OCI-LY3 (cell line): Measurements from ENCODE around the gene SLC17A6.

Experiments
- H2AFZ ChIP-seq: fragments of 200-600, 300-600 bp; shearing (Covaris generic); 2 replicates; pipeline ENCODE4 v1.6.0; 2014; ENCODE audit warnings: antibody characterized with exemption, low read depth, low read length
- H3K27ac ChIP-seq: fragments of 200-600, 300-600 bp; sonication (generic); 2 replicates; pipeline ENCODE4 v1.5.1; 2014; ENCODE audit warnings: mild to moderate bottlenecking, low read length, moderate library complexity, mixed read lengths
- H3K27me3 ChIP-seq: fragments of 200-600, 300-600 bp; sonication (generic); 2 replicates; pipeline ENCODE4 v1.6.1; 2014; ENCODE audit warnings: low read depth, low read length, mixed read lengths
- H3K36me3 ChIP-seq: fragments of 200-600, 300-600 bp; sonication (generic); replicated peaks from 2 replicates; pipeline ENCODE3; 2014; ENCODE audit warnings: low read depth, low read length, mixed read lengths
- H3K4me1 ChIP-seq: fragments of 300-600, 200-600 bp; sonication (generic); 2 replicates; pipeline ENCODE4 v1.6.1; 2014; ENCODE audit warnings: low read length, mixed read lengths
- H3K4me2 ChIP-seq: fragments of 200-600, 300-600 bp; sonication (generic); 2 replicates; pipeline ENCODE4 v1.6.1; 2014; ENCODE audit warnings: low read length, mixed read lengths
- H3K4me3 ChIP-seq: fragments of 300-600, 200-600 bp; sonication (generic); 2 replicates; pipeline ENCODE4 v1.5.1; 2014; ENCODE audit warnings: antibody characterized with exemption, mild to moderate bottlenecking, low read length, moderate library complexity
- H3K79me2 ChIP-seq: fragments of 300-600, 200-600 bp; shearing (Covaris generic); 2 replicates; pipeline ENCODE4 v1.6.1; 2014; ENCODE audit warnings: mild to moderate bottlenecking, low read length, mixed read lengths
- H3K9ac ChIP-seq: fragments of 300-600, 200-600 bp; shearing (Covaris generic); 2 replicates; pipeline ENCODE4 v1.6.0; 2014; ENCODE audit warnings: mild to moderate bottlenecking, low read length, moderate library complexity
- H3K9me3 ChIP-seq: fragments of 200-600, 300-600 bp; shearing (Covaris generic); 2 replicates; pipeline ENCODE4 v1.6.1; 2014; ENCODE audit warnings: low read length, mixed read lengths; ENCODE audit not compliant: insufficient read depth
- H4K20me1 ChIP-seq: fragments of 200-600, 300-600 bp; sonication (generic); 2 replicates; pipeline ENCODE4 v1.6.1; 2016; ENCODE audit warnings: low read length, mixed read lengths; ENCODE audit not compliant: insufficient read depth
- EZH2phosphoT487 ChIP-seq: fragments of 200-600 bp; shearing (Covaris generic); IDR thresholded peaks from 2 replicates; pipeline ENCODE4 v1.6.1; 2018; ENCODE audit warnings: antibody characterized with exemption, mixed run types, low read depth
- TF ChIP-seq, protein P1 (sequence below): fragments of 200-600, 300-600 bp; sonication (generic); IDR thresholded peaks from 2 replicates; pipeline ENCODE4 v1.5.1; 2014; ENCODE audit warnings: antibody characterized with exemption, low read length, low read depth

SLC17A6 gene

GRCh38 chr11:22389526-22390282, 51.5 kb downstream of the SLC17A6 start:
- Histone ChIP-seq H3K4me2 (no peak overlapping the region), H2AFZ (no peak overlapping the region), H3K27ac (no peak overlapping the region), H3K9ac (no peak overlapping the region), H4K20me1 (no peaks in the 10 kb centered on the region), H3K9me3 (no peaks in the 10 kb centered on the region), H3K36me3 (no peaks in the 10 kb centered on the region), H3K4me3 (no peak overlapping the region), H3K4me1 (no peaks in the 10 kb centered on the region), H3K27me3 (no peaks in the 10 kb centered on the region), H3K79me2 (no peaks in the 10 kb centered on the region)
- no peak for TF ChIP-seq EZH2phosphoT487
- TF ChIP-seq, protein P1, sequence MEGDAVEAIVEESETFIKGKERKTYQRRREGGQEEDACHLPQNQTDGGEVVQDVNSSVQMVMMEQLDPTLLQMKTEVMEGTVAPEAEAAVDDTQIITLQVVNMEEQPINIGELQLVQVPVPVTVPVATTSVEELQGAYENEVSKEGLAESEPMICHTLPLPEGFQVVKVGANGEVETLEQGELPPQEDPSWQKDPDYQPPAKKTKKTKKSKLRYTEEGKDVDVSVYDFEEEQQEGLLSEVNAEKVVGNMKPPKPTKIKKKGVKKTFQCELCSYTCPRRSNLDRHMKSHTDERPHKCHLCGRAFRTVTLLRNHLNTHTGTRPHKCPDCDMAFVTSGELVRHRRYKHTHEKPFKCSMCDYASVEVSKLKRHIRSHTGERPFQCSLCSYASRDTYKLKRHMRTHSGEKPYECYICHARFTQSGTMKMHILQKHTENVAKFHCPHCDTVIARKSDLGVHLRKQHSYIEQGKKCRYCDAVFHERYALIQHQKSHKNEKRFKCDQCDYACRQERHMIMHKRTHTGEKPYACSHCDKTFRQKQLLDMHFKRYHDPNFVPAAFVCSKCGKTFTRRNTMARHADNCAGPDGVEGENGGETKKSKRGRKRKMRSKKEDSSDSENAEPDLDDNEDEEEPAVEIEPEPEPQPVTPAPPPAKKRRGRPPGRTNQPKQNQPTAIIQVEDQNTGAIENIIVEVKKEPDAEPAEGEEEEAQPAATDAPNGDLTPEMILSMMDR = no peak

DNA sequence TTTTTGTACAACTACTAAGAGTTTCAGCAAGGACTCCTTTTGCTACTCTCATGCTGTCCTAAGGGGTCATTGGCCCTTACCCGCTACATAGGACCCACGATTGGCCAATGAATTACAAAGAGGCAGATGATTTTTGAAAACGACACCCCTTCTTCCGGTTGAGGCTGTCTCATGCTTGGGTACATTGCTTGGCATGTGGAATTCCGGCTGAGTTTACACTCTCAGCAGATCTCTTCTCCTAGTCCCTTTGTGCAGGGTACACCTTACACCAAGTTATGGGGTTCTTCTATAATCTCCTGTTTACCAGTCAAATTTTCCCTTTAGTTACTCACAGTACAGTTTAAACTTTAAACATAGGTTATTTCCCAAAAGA, 52.1 kb downstream of the SLC17A6 start:
- Histone ChIP-seq H3K4me3 (no peak overlapping the region), H3K27ac (no peak overlapping the region), H3K4me2 (no peak overlapping the region), H3K4me1 (no peaks in the 10 kb centered on the region), H3K27me3 (no peaks in the 10 kb centered on the region), H3K9me3 (no peaks in the 10 kb centered on the region), H3K36me3 (no peaks in the 10 kb centered on the region), H3K9ac (no peak overlapping the region), H4K20me1 (no peaks in the 10 kb centered on the region), H2AFZ (no peak overlapping the region), H3K79me2 (no peaks in the 10 kb centered on the region)
- no peak for TF ChIP-seq EZH2phosphoT487
- TF ChIP-seq, protein P1 = no peak

DNA sequence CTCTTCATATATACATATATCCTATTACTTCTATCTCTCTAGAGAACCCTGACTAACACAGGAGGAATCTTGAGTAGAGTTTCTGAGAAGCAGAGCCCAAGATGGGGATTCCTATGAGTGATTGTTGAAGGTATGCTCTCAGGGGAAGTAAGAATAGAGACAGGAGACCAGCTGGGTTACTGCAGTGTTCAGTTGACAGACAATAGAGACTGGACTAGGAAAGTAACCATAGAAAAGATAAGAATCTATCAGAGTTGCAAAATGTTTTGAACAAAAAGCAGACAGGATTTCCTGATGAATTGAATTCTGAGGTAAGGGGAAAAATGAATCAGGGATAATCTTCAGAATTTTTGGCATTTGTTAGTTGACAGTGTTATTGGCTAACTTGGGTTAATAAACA, 54.4 kb downstream of the SLC17A6 start:
- no peaks in the 10 kb centered on the region for H3K79me2 ChIP-seq
- H4K20me1 ChIP-seq = no peaks in the 10 kb centered on the region
- H3K9ac ChIP-seq = no peak overlapping the region
- H3K36me3 ChIP-seq = no peaks in the 10 kb centered on the region
- H3K4me3 ChIP-seq = no peak overlapping the region
- no peak overlapping the region for H3K27ac ChIP-seq
- H2AFZ ChIP-seq = no peak overlapping the region
- no peak for TF ChIP-seq EZH2phosphoT487
- TF ChIP-seq, protein P1 = no peak
- no peaks in the 10 kb centered on the region for H3K9me3 ChIP-seq
- no peaks in the 10 kb centered on the region for H3K27me3 ChIP-seq
- H3K4me2 ChIP-seq = no peak overlapping the region
- H3K4me1 ChIP-seq = no peaks in the 10 kb centered on the region

GRCh38 chr11:22405377-22405776, 67.2 kb downstream of the SLC17A6 start:
- Histone ChIP-seq H3K27ac (no peak overlapping the region), H3K9me3 (no peaks in the 10 kb centered on the region), H3K4me3 (no peak overlapping the region), H3K4me1 (no peaks in the 10 kb centered on the region), H3K79me2 (no peaks in the 10 kb centered on the region), H3K9ac (no peak overlapping the region), H3K4me2 (no peak overlapping the region), H3K36me3 (no peaks in the 10 kb centered on the region), H2AFZ (no peak overlapping the region), H4K20me1 (no peaks in the 10 kb centered on the region), H3K27me3 (no peaks in the 10 kb centered on the region)
- TF ChIP-seq, protein P1 = no peak
- no peak for TF ChIP-seq EZH2phosphoT487
